Measurements from ENCODE around the gene PAX7. TPM values are rescaled to one million over a fixed set of nuclear protein-coding genes. Genes with fewer than 3 reads are reported as not detected.

Gene PAX7
- total RNA-seq, 4 donors from 2014 or later, result not detected

DNA sequence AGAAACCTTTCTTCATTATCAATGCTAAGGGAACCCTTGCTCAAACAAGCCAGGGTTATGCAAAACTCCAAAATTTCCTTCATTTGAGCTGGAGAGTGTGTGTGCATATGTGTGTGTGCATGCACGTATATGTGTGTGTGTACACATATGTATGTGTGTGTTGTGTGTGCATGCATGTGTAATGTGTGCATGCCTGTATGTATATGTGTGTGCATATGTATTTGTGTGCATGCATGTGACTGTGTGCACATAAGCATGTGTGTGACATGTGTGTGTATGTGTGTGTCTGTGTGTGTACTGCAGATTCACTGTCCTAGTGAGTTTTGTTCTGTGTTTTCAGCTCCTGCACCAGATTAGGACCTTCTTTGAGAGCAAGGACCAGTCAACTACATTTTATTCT is 28.2 kb downstream of the PAX7 start:
- H3K4me3 ChIP-seq, result no peak overlapping the region
- H3K36me3 ChIP-seq, result no peaks in the 10 kb centered on the region
- TF ChIP-seq, protein P1, sequence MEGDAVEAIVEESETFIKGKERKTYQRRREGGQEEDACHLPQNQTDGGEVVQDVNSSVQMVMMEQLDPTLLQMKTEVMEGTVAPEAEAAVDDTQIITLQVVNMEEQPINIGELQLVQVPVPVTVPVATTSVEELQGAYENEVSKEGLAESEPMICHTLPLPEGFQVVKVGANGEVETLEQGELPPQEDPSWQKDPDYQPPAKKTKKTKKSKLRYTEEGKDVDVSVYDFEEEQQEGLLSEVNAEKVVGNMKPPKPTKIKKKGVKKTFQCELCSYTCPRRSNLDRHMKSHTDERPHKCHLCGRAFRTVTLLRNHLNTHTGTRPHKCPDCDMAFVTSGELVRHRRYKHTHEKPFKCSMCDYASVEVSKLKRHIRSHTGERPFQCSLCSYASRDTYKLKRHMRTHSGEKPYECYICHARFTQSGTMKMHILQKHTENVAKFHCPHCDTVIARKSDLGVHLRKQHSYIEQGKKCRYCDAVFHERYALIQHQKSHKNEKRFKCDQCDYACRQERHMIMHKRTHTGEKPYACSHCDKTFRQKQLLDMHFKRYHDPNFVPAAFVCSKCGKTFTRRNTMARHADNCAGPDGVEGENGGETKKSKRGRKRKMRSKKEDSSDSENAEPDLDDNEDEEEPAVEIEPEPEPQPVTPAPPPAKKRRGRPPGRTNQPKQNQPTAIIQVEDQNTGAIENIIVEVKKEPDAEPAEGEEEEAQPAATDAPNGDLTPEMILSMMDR (IDR thresholded peaks at IDR 0.05), result no peak
- no peak for TF ChIP-seq POLR2A (IDR thresholded peaks at IDR 0.05)
- intact Hi-C loops (cut with DNase I; ENCODE audit: low total_unique reads), result no loop called here
- H3K9me3 ChIP-seq, result no peaks in the 10 kb centered on the region
- no peak overlapping the region for H3K27ac ChIP-seq
- peaks cover 0 to 6% of the 10 kb centered on the region in 2 donors for H3K27me3 ChIP-seq
- DNase-seq, result no peak
- H3K4me1 ChIP-seq, result no peaks in the 10 kb centered on the region

DNA sequence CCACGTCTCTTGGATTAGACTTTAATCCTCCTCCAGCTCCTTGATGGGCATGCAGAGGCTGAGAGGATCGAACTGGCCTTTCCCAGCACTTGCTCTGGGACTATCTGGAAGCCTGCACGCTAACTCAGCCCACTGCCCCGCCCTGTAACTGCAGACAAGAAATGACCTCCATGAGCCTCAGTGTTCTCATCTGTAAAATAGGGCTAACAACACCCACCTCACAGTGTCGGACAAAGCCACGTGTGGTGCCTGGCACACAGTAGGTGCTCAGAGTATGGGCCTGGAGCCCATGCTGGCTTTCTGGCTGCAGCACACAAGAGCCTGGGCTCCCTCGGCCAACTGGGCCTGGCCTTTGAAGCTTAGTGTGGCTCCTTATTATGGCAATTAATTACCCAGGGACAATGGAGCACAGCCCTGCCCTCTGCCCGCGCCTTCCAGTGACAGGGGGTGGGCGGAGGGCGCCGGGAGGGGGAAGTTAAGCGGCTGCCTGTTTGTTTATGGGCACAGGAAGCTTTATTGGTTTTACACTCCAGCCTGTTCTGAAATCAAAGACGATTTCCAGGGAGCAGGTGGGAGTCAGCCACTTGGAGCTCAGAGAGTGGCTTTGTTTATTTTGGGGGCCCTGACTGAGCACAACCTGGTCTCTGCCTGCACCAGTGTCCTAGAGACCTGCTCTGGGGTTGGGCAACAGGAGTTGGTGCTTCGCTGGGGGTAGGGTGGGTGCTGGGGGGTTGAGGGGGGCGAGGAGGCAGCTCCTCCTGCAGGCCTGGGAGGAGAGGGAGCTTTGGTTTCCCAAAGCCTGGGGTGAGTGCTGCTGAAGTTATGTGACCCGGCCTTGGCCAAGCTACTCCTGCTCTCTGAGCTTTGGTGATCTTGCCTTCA is 31.0 kb downstream of the PAX7 start:
- DNase-seq, result no peak
- no peak overlapping the region for H3K4me3 ChIP-seq
- no peaks in the 10 kb centered on the region for H3K9me3 ChIP-seq
- no peak overlapping the region for H3K27ac ChIP-seq
- no peak for TF ChIP-seq POLR2A (IDR thresholded peaks at IDR 0.05)
- TF ChIP-seq, protein P1 (IDR thresholded peaks at IDR 0.05), result no peak
- H3K27me3 ChIP-seq, result peaks cover 0 to 5% of the 10 kb centered on the region in 2 donors
- intact Hi-C loops (cut with DNase I; ENCODE audit: low total_unique reads), result no loop called here
- H3K4me1 ChIP-seq, result no peaks in the 10 kb centered on the region
- H3K36me3 ChIP-seq, result no peaks in the 10 kb centered on the region

DNA sequence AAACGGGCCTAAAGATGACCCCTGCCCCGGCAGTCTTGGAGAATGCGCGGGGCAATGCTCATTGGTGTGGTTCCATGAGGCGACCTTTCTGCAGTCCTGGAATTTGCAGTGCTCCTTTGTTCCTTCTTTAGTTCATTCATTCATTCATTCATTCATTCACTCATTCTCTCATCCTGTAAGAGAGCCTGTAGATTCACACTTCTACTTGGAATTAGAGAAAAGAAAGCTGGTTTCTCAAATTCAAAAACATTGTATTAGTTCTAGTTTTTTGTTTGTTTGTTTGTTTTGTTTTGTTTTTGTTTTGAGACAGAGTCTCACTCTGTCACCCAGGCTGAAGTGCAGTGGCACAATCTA is 31.6 kb downstream of the PAX7 start:
- intact Hi-C loops (cut with DNase I; ENCODE audit: low total_unique reads), result no loop called here
- Histone ChIP-seq H3K36me3 (no peaks in the 10 kb centered on the region), H3K27me3 (peaks cover 0 to 5% of the 10 kb centered on the region in 2 donors), H3K9me3 (no peaks in the 10 kb centered on the region), H3K4me3 (no peak overlapping the region), H3K4me1 (no peaks in the 10 kb centered on the region), H3K27ac (no peak overlapping the region)
- TF ChIP-seq, protein P1 (IDR thresholded peaks at IDR 0.05), result no peak
- TF ChIP-seq POLR2A (IDR thresholded peaks at IDR 0.05), result no peak
- no peak for DNase-seq

DNA sequence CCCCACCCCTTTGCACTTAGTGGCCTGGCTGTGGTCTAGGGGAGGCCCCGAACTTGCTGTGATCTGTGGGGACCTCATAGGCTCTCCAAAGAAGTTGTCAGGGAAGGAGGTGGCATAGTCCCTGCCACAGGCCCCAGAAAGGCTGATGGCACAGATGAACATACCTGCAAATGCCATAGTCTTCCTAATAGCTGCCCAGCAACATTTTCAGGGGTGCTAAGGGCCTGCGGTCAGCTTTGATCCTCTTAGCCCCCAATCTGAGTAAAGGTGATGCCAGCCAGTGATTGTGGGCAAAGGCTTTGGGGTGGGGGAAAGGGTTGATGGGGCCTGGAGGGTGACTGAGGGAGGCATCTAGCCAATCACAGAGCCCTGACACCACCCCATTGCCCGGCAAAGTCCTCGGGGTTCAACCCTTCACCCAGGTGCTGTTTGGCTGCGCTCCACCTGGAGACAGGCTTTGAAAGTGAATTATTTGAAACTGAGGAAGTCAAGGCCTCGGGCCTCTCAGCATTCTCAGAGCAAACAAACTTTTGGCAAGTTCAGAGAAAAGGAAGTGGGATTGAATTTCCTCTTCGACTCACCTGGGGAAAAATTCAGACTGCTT is 35.8 kb downstream of the PAX7 start:
- DNase-seq, result no peak
- H3K27me3 ChIP-seq, result peaks cover 0 to 5% of the 10 kb centered on the region in 2 donors
- TF ChIP-seq, protein P1 (IDR thresholded peaks at IDR 0.05), result no peak
- TF ChIP-seq POLR2A (IDR thresholded peaks at IDR 0.05), result no peak

DNA sequence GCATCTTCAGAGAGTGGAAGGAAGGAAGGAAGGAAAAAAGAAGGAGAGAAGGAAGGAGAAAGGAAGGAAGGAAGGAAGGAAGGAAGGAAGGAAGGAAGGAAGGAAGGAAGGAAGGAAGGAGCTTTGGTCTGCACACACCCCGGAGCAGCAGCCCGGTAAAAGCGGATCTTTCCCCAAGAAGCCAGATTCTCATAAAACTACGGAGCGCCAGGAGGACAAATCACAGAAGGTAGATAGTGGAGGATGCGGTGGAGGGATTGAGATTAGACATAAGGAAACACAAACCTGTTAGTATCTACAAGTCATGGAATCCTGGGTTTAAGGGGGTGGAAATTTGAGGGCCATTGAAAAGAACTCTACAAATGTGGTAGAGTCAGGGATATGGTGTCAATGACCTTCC is 36.7 kb downstream of the PAX7 start:
- no peak overlapping the region for H3K4me3 ChIP-seq
- TF ChIP-seq POLR2A (IDR thresholded peaks at IDR 0.05), result no peak
- TF ChIP-seq, protein P1 (IDR thresholded peaks at IDR 0.05), result no peak
- H3K27ac ChIP-seq, result no peak overlapping the region
- H3K4me1 ChIP-seq, result no peaks in the 10 kb centered on the region
- DNase-seq, result no peak
- no peaks in the 10 kb centered on the region for H3K9me3 ChIP-seq
- H3K27me3 ChIP-seq, result no peaks in the 10 kb centered on the region
- intact Hi-C loops (cut with DNase I; ENCODE audit: low total_unique reads), result no loop called here
- no peaks in the 10 kb centered on the region for H3K36me3 ChIP-seq

More for the DNA sequence above, 35.8 kb downstream of the PAX7 start:
- Histone ChIP-seq H3K27ac (no peak overlapping the region), H3K4me3 (no peak overlapping the region), H3K9me3 (no peaks in the 10 kb centered on the region), H3K36me3 (no peaks in the 10 kb centered on the region), H3K4me1 (no peaks in the 10 kb centered on the region)
- intact Hi-C loops (cut with DNase I; ENCODE audit: low total_unique reads), result no loop called here

All from uterus (tissue), 4 donors.